H9 (cell line): ENCODE measurements around the gene DEPDC5. TPM values are rescaled to one million over a fixed set of nuclear protein-coding genes. Genes with fewer than 3 reads are reported as not detected.

Experiments
- DNase-seq: peaks from one replicate; pipeline ENCODE4 v3.0.0-alpha.2; 2017
- H2AFZ ChIP-seq: one replicate; pipeline ENCODE4 v1.6.1; 2013; ENCODE audit warnings: mild to moderate bottlenecking, low read length, control low read depth, moderate library complexity
- H2AK5ac ChIP-seq: 2 replicates; pipeline ENCODE4 v1.6.1; 2013; ENCODE audit warnings: low read length, control low read depth, mixed read lengths; ENCODE audit not compliant: insufficient read length
- H2BK120ac ChIP-seq: one replicate; pipeline ENCODE4 v1.6.1; 2013; ENCODE audit warnings: low read depth, mild to moderate bottlenecking, low read length, control low read depth, inconsistent platforms; ENCODE audit not compliant: poor library complexity, severe bottlenecking
- H2BK12ac ChIP-seq: 2 replicates; pipeline ENCODE4 v1.6.1; 2013; ENCODE audit warnings: low read length, control low read depth, mixed read lengths, low read depth; ENCODE audit not compliant: insufficient read length
- H2BK15ac ChIP-seq: 2 replicates; pipeline ENCODE4 v1.6.1; 2013; ENCODE audit warnings: low read depth, low read length, control low read depth
- H2BK20ac ChIP-seq: one replicate; pipeline ENCODE4 v1.6.1; 2013; ENCODE audit warnings: low read depth, mild to moderate bottlenecking, low read length, control low read depth, inconsistent platforms; ENCODE audit not compliant: poor library complexity, severe bottlenecking
- H2BK5ac ChIP-seq: 2 replicates; pipeline ENCODE4 v1.6.1; 2013; ENCODE audit warnings: low read length, control low read depth, mixed read lengths; ENCODE audit not compliant: insufficient read length
- H3K14ac ChIP-seq: 2 replicates; pipeline ENCODE4 v1.6.1; 2013; ENCODE audit warnings: low read length, control low read depth; ENCODE audit not compliant: insufficient read depth
- H3K18ac ChIP-seq: 2 replicates; pipeline ENCODE4 v1.6.1; 2013; ENCODE audit warnings: low read depth, mild to moderate bottlenecking, mixed read lengths, low read length, control low read depth; ENCODE audit not compliant: insufficient read length
- H3K23ac ChIP-seq: 2 replicates; pipeline ENCODE4 v1.6.1; 2013; ENCODE audit warnings: low read length, control low read depth, mixed read lengths, low read depth; ENCODE audit not compliant: insufficient read length
- H3K23me2 ChIP-seq: 2 replicates; pipeline ENCODE4 v1.6.1; 2013; ENCODE audit warnings: low read depth, mild to moderate bottlenecking, mixed read lengths, low read length, control low read depth; ENCODE audit not compliant: insufficient read length, poor library complexity, severe bottlenecking
- H3K27ac ChIP-seq: 2 replicates; pipeline ENCODE4 v1.5.1; 2013; ENCODE audit warnings: low read length, control low read depth, mixed read lengths, low read depth; ENCODE audit not compliant: insufficient read length
- H3K27me3 ChIP-seq: 2 replicates; pipeline ENCODE4 v1.6.1; 2013; ENCODE audit warnings: low read length, control low read depth, inconsistent platforms; ENCODE audit not compliant: insufficient read depth
- H3K4ac ChIP-seq: 2 replicates; pipeline ENCODE4 v1.6.1; 2013; ENCODE audit warnings: low read depth, mild to moderate bottlenecking, control low read depth, inconsistent platforms, low read length, moderate library complexity
- H3K4me1 ChIP-seq: 2 replicates; pipeline ENCODE4 v1.6.1; 2013; ENCODE audit warnings: low read length, control low read depth, inconsistent platforms; ENCODE audit not compliant: insufficient read depth
- H3K4me2 ChIP-seq: 2 replicates; pipeline ENCODE4 v1.6.1; 2013; ENCODE audit warnings: low read length, control low read depth, mixed read lengths; ENCODE audit not compliant: insufficient read length, insufficient read depth
- H3K56ac ChIP-seq: 2 replicates; pipeline ENCODE4 v1.6.1; 2013; ENCODE audit warnings: low read depth, mild to moderate bottlenecking, mixed read lengths, low read length, control low read depth; ENCODE audit not compliant: insufficient read length
- H3K79me1 ChIP-seq: 2 replicates; pipeline ENCODE4 v1.6.1; 2013; ENCODE audit warnings: low read depth, mild to moderate bottlenecking, moderate library complexity, low read length, control low read depth, inconsistent platforms; ENCODE audit not compliant: insufficient read depth, poor library complexity, severe bottlenecking
- H3K79me2 ChIP-seq: 2 replicates; pipeline ENCODE4 v1.6.1; 2013; ENCODE audit warnings: low read length, control low read depth, inconsistent platforms; ENCODE audit not compliant: insufficient read depth
- H3K9ac ChIP-seq: 2 replicates; pipeline ENCODE4 v1.6.1; 2013; ENCODE audit warnings: low read length, control low read depth, mixed read lengths; ENCODE audit not compliant: insufficient read length; ENCODE audit errors: extremely low read depth
- H3K9me3 ChIP-seq: one replicate; pipeline ENCODE4 v1.6.1; 2013; ENCODE audit warnings: low read depth, low read length, inconsistent platforms; ENCODE audit not compliant: control insufficient read depth
- H3T11ph ChIP-seq: one replicate; pipeline ENCODE4 v1.6.1; 2013; ENCODE audit warnings: mild to moderate bottlenecking, low read length, control low read depth, inconsistent platforms
- H4K20me1 ChIP-seq: one replicate; pipeline ENCODE4 v1.6.1; 2013; ENCODE audit not compliant: control insufficient read depth, insufficient read length, insufficient read depth
- H4K5ac ChIP-seq: 2 replicates; pipeline ENCODE4 v1.6.1; 2013; ENCODE audit warnings: low read depth, mild to moderate bottlenecking, mixed read lengths, low read length, control low read depth; ENCODE audit not compliant: insufficient read length
- H4K8ac ChIP-seq: replicated peaks from 2 replicates; pipeline ENCODE4 v1.6.1; 2013; ENCODE audit warnings: low read length, control low read depth, mixed read lengths, low read depth; ENCODE audit not compliant: insufficient read length
- H4K91ac ChIP-seq: 2 replicates; pipeline ENCODE4 v1.6.1; 2013; ENCODE audit warnings: low read depth, mild to moderate bottlenecking, moderate library complexity, mixed read lengths, low read length, control low read depth; ENCODE audit not compliant: insufficient read length
- H3K27ac Mint-ChIP-seq, 3 experiments: 2 replicates in 2 of 3; 3 replicates in 1 of 3; pipeline ENCODE4 v1.8.0; 2020 to 2021; ENCODE audit warnings: mixed read lengths in 3 of 3, mild to moderate bottlenecking in 1 of 3, moderate library complexity in 1 of 3
- H3K27me3 Mint-ChIP-seq: 2 replicates; pipeline ENCODE4 v1.8.0; 2021; ENCODE audit warnings: low read depth, mild to moderate bottlenecking, moderate library complexity, mixed read lengths
- H3K36me3 Mint-ChIP-seq, 3 experiments: 2 replicates in 2 of 3; 3 replicates in 1 of 3; pipeline ENCODE4 v1.8.0; 2020 to 2021; ENCODE audit warnings: low read depth in 3 of 3, mixed read lengths in 3 of 3; ENCODE audit not compliant: insufficient read depth in 1 of 3
- H3K4me1 Mint-ChIP-seq, 2 experiments: 2 replicates each; pipeline ENCODE4 v1.8.0; 2020; ENCODE audit warnings: mixed read lengths in 2 of 2
- H3K4me3 Mint-ChIP-seq, 2 experiments: 2 replicates in 1 of 2; 3 replicates in 1 of 2; pipeline ENCODE4 v1.8.0; 2020 to 2021; ENCODE audit warnings: mild to moderate bottlenecking in 2 of 2, mixed read lengths in 2 of 2, moderate library complexity in 1 of 2
- H3K9me3 Mint-ChIP-seq, 2 experiments: 2 replicates in 1 of 2; 3 replicates in 1 of 2; pipeline ENCODE4 v1.8.0; 2020; ENCODE audit warnings: mild to moderate bottlenecking in 2 of 2, mixed read lengths in 2 of 2, moderate library complexity in 1 of 2
- WGBS: extraction: QIAGEN DNeasy Blood & Tissue Kit; methylation state at CpG from one replicate; pipeline ENCODE4 v1.1.7; 2013; ENCODE audit warnings: missing lambda C conversion rate, low lambda C conversion rate, mixed read lengths; ENCODE audit not compliant: insufficient read length; ENCODE audit errors: extremely low coverage; 5-methylcytosine and 5-hydroxymethylcytosine counted together
- total RNA-seq: library from RNA; stranded (reverse); gene quantifications from 2 replicates; pipeline ENCODE4 v1.2.1, GENCODE V29; 2021
- TF ChIP-seq, protein P1 (sequence below): fragments of 200-600 bp; sonication (generic); conservative IDR thresholded peaks from 3 replicates; pipeline ENCODE4 v1.8.0; 2021; ENCODE audit warnings: antibody characterized with exemption, mild to moderate bottlenecking

Gene DEPDC5
- total RNA-seq, 1 experiment from 2014 or later, result 29.2 TPM

DNA sequence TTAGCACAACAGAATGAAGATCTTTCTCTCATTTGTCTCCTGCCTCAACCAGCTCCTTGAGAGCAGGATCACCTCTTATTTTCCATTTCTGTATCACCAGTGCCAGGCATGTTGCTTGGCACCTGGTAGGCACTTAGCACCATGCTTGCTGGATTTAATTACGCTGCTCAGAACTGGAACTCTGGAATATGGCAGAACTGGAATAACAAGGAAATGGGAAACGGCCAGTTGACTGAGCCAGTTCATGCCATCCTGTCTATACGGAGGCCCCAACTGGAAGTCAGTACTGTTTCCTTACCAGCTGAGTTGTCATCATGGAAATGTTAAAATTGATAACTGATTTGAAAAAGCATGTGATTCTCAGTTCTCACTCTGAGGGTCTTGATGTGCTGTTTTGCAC is 121.0 kb downstream of the DEPDC5 start:
- Histone ChIP-seq H3K9me3 (no peaks in the 10 kb centered on the region), H3T11ph (no peak overlapping the region), H3K23me2 (no peaks in the 10 kb centered on the region), H2AFZ (no peak overlapping the region), H3K27me3 (no peaks in the 10 kb centered on the region), H3K18ac (no peak overlapping the region), H2BK20ac (no peak overlapping the region), H2BK5ac (no peak overlapping the region), H3K79me1 (no peaks in the 10 kb centered on the region), H4K91ac (no peak overlapping the region), H3K56ac (no peak overlapping the region), H2AK5ac (no peak overlapping the region), H3K23ac (no peak overlapping the region), H2BK12ac (no peak overlapping the region), H4K5ac (no peak overlapping the region), H2BK120ac (no peak overlapping the region), H3K27ac (no peak overlapping the region), H3K4ac (no peak overlapping the region), H3K4me1 (no peaks in the 10 kb centered on the region), H3K9ac (no peak overlapping the region), H3K79me2 (no peaks in the 10 kb centered on the region), H4K8ac (no peak overlapping the region), H3K4me2 (no peak overlapping the region), H2BK15ac (no peak overlapping the region), H3K14ac (no peak overlapping the region), H4K20me1 (no peaks in the 10 kb centered on the region)
- TF ChIP-seq, protein P1, sequence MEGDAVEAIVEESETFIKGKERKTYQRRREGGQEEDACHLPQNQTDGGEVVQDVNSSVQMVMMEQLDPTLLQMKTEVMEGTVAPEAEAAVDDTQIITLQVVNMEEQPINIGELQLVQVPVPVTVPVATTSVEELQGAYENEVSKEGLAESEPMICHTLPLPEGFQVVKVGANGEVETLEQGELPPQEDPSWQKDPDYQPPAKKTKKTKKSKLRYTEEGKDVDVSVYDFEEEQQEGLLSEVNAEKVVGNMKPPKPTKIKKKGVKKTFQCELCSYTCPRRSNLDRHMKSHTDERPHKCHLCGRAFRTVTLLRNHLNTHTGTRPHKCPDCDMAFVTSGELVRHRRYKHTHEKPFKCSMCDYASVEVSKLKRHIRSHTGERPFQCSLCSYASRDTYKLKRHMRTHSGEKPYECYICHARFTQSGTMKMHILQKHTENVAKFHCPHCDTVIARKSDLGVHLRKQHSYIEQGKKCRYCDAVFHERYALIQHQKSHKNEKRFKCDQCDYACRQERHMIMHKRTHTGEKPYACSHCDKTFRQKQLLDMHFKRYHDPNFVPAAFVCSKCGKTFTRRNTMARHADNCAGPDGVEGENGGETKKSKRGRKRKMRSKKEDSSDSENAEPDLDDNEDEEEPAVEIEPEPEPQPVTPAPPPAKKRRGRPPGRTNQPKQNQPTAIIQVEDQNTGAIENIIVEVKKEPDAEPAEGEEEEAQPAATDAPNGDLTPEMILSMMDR, result no peak
- Mint-ChIP-seq H3K36me3 (peaks cover 2 to 39% (median 18%) of the 10 kb centered on the region in 3 experiments; a peak in 6 of 7 replicates), H3K27ac (peak overlapping the region in 1 of 3 experiments; percentile 60; a peak in 1 of 7 replicates), H3K4me1 (0 out of 4 replicates have a peak, but pooled peaks cover under 1% of the 10 kb centered on the region in 2 experiments), H3K4me3 (no peak overlapping the region), H3K27me3 (no peaks in the 10 kb centered on the region), H3K9me3 (no peaks in the 10 kb centered on the region)
- no peak for DNase-seq
- WGBS, result no CpG with 5 or more reads among the region's 3 CpGs
